DOHH2 (cell line): Measurements from ENCODE around the gene LYPD5.

Experiments
- H3F3A ChIP-seq: fragments of 200-600 bp; sonication (generic), shearing (Covaris generic); 2 replicates; pipeline ENCODE4 v1.6.0; 2016; ENCODE audit warnings: antibody characterized with exemption, mild to moderate bottlenecking; ENCODE audit not compliant: control insufficient read depth, insufficient read depth
- H3K27ac ChIP-seq: fragments of 200-600 bp; sonication (generic); 2 replicates; pipeline ENCODE4 v1.5.1; 2014; ENCODE audit warnings: low read depth, mild to moderate bottlenecking, low read length, moderate library complexity
- H3K27me3 ChIP-seq: fragments of 200-600 bp; sonication (generic); 2 replicates; pipeline ENCODE4 v1.6.1; 2014; ENCODE audit warnings: mild to moderate bottlenecking, low read length, mixed read lengths; ENCODE audit not compliant: control insufficient read depth
- H3K36me3 ChIP-seq: fragments of 200-600 bp; sonication (generic); 2 replicates; pipeline ENCODE4 v1.6.1; 2014; ENCODE audit warnings: mild to moderate bottlenecking, low read length, moderate library complexity, mixed read lengths; ENCODE audit not compliant: control insufficient read depth
- H3K4me1 ChIP-seq: fragments of 200-600 bp; sonication (generic); 2 replicates; pipeline ENCODE4 v1.6.1; 2014; ENCODE audit warnings: mild to moderate bottlenecking, low read length, mixed read lengths; ENCODE audit not compliant: control insufficient read depth
- H3K4me2 ChIP-seq: fragments of 200-600 bp; sonication (generic); 2 replicates; pipeline ENCODE4 v1.6.0; 2014; ENCODE audit warnings: mild to moderate bottlenecking, low read length, moderate library complexity
- H3K4me3 ChIP-seq: fragments of 200-600 bp; sonication (generic); 2 replicates; pipeline ENCODE4 v1.5.1; 2014; ENCODE audit warnings: mild to moderate bottlenecking, low read length, mixed read lengths
- H3K79me2 ChIP-seq: fragments of 200-600 bp; sonication (generic); 2 replicates; pipeline ENCODE4 v1.6.1; 2014; ENCODE audit warnings: mild to moderate bottlenecking, low read length, mixed read lengths; ENCODE audit not compliant: control insufficient read depth
- H3K9me2 ChIP-seq: fragments of 200-600 bp; sonication (generic); replicated peaks from 2 replicates; pipeline ENCODE4 v1.6.1; 2014; ENCODE audit warnings: mild to moderate bottlenecking, low read length, mixed read lengths; ENCODE audit not compliant: control insufficient read depth
- H3K9me3 ChIP-seq: fragments of 200-600 bp; sonication (generic); 2 replicates; pipeline ENCODE4 v1.6.1; 2014; ENCODE audit warnings: antibody characterized with exemption, low read length, mixed read lengths; ENCODE audit not compliant: control insufficient read depth, insufficient read depth
- H4K20me1 ChIP-seq: fragments of 200-600 bp; sonication (generic); 2 replicates; pipeline ENCODE4 v1.6.0; 2014; ENCODE audit warnings: low read depth, mild to moderate bottlenecking, antibody characterized with exemption, low read length, moderate library complexity; ENCODE audit not compliant: control insufficient read depth, insufficient read depth
- EZH2phosphoT487 ChIP-seq: fragments of 200-600 bp; sonication (generic); IDR thresholded peaks from 2 replicates; pipeline ENCODE4 v1.6.1; 2017; ENCODE audit warnings: borderline replicate concordance, mild to moderate bottlenecking, antibody characterized with exemption, low read length, moderate library complexity, mixed read lengths
- TF ChIP-seq, protein P1 (sequence below): fragments of 200-600 bp; sonication (generic); IDR thresholded peaks from one replicate; pipeline ENCODE4 v1.5.1; 2014; ENCODE audit warnings: antibody characterized with exemption, mild to moderate bottlenecking, low read depth, low read length; ENCODE audit not compliant: poor library complexity, severe bottlenecking

LYPD5 gene

DNA sequence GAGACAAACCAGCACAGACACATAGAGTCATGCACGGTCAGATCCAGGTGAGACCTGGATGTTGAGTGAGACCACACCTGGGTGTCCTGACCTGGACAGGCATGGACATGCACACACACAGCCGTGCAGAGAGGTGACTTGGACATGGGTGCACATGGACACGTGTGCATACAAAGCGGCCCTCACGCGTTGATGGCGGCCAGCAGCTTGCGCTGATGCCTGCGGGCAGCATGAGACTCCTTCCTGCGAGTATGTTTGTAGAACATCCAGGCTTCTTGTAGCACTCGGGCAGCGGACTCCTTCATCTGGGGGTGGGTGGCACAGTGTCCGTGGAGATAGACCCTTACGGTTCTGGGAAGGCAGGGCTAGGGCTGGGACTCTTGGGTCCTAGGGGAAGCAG lies 33.0 kb downstream of the LYPD5 start:
- Histone ChIP-seq H3K4me3 (no peak overlapping the region), H3F3A (peaks cover 20% of the 10 kb centered on the region), H3K36me3 (peaks cover 94% of the 10 kb centered on the region), H3K9me3 (no peaks in the 10 kb centered on the region), H3K27ac (no peak overlapping the region), H3K9me2 (no peaks in the 10 kb centered on the region), H3K79me2 (no peaks in the 10 kb centered on the region), H4K20me1 (no peaks in the 10 kb centered on the region), H3K27me3 (no peaks in the 10 kb centered on the region), H3K4me2 (no peak overlapping the region), H3K4me1 (peaks cover 28% of the 10 kb centered on the region)
- TF ChIP-seq, protein P1, sequence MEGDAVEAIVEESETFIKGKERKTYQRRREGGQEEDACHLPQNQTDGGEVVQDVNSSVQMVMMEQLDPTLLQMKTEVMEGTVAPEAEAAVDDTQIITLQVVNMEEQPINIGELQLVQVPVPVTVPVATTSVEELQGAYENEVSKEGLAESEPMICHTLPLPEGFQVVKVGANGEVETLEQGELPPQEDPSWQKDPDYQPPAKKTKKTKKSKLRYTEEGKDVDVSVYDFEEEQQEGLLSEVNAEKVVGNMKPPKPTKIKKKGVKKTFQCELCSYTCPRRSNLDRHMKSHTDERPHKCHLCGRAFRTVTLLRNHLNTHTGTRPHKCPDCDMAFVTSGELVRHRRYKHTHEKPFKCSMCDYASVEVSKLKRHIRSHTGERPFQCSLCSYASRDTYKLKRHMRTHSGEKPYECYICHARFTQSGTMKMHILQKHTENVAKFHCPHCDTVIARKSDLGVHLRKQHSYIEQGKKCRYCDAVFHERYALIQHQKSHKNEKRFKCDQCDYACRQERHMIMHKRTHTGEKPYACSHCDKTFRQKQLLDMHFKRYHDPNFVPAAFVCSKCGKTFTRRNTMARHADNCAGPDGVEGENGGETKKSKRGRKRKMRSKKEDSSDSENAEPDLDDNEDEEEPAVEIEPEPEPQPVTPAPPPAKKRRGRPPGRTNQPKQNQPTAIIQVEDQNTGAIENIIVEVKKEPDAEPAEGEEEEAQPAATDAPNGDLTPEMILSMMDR: no peak
- TF ChIP-seq EZH2phosphoT487: no peak

DNA sequence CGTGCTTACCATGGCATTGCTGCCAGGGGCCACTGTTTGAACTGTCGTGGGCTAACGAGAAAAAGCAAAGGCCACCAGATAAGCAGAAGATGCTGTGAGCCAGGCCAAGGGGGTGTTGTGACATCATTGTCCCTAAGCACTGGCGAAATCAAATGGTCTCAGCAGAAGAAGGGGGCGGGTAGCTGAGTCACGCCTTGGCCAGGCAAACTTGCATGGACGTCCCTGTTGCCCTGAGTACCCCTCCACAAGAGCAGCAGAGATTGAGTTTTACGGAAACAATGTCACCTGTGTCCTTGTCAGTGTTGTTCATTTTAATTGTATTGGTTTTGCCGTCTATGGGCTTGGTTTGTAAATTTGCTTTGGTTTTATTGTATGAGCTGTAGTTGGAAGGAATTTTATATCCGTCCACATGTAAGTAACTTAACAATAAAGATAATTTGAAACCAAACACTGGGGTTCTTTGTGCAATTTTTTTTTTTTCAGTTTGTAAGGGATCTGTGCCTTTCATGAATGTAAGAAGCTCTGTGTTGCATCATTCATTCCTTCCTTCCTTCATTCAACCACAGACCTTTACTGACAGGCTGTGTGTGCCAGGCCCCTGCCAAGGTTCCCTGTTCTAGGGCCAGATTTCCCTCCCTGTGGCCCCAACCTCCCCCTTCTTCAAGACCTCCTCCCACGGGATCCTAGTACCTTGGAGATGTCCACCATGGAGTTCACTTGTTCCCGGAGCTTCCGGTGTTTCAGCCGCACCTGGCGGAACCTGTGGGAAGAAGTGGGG lies 33.8 kb downstream of the LYPD5 start:
- TF ChIP-seq, protein P1: no peak
- no peak for TF ChIP-seq EZH2phosphoT487
- Histone ChIP-seq H3K9me2 (no peaks in the 10 kb centered on the region), H3K27ac (no peak overlapping the region), H3K79me2 (no peaks in the 10 kb centered on the region), H3F3A (peaks cover 20% of the 10 kb centered on the region), H3K9me3 (no peaks in the 10 kb centered on the region), H3K4me3 (no peak overlapping the region), H3K27me3 (no peaks in the 10 kb centered on the region), H3K36me3 (peaks cover 87% of the 10 kb centered on the region), H3K4me1 (peaks cover 33% of the 10 kb centered on the region), H3K4me2 (no peak overlapping the region), H4K20me1 (no peaks in the 10 kb centered on the region)

DNA sequence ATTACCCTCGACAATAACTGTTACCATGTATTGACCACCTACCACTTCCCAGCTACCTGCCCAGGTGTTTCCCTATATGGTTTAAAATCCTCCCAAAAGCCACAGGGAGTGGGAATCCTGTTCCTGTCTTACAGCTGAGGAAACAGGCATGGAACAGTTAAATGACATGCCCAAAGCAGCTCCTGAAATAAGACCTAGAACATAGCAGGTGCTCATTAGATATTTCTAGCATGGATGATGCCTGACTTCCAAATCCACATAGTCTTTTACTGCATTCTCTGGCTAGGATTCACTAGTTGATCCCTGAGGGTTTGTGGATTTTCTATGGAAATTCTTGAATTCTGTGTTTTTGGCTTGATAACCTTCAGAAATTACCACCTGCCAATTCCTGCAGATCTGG lies 34.4 kb downstream of the LYPD5 start:
- Histone ChIP-seq H3K36me3 (peaks cover 80% of the 10 kb centered on the region), H3K4me1 (peaks cover 33% of the 10 kb centered on the region), H3K9me2 (no peaks in the 10 kb centered on the region), H3K27me3 (no peaks in the 10 kb centered on the region), H3K27ac (no peak overlapping the region), H3K4me2 (no peak overlapping the region), H3K4me3 (no peak overlapping the region), H3F3A (peaks cover 20% of the 10 kb centered on the region), H3K9me3 (no peaks in the 10 kb centered on the region), H4K20me1 (no peaks in the 10 kb centered on the region), H3K79me2 (no peaks in the 10 kb centered on the region)
- TF ChIP-seq, protein P1: no peak
- no peak for TF ChIP-seq EZH2phosphoT487
